Tibial nerve (tissue), 4 donors: ENCODE measurements around the gene IFNGR1.

Source experiments
- CTCF ChIP-seq, 5 experiments: fragments of 200-600 bp in 3 of 5; fragments of 450-650 bp in 2 of 5; sonication (generic) in 3 of 5; IDR thresholded peaks; one replicate each; pipeline ENCODE4 v1.5.1; 2016 to 2019; ENCODE audit warnings: antibody characterized with exemption in 5 of 5, mild to moderate bottlenecking in 3 of 5, moderate library complexity in 2 of 5
- EP300 ChIP-seq, 2 donors: sonication (generic); formaldehyde crosslinking; IDR thresholded peaks; one replicate each; pipeline ENCODE4 v1.6.1; 2017; ENCODE audit warnings: antibody characterized with exemption in 2 of 2, mild to moderate bottlenecking in 1 of 2
- POLR2A ChIP-seq, 2 donors: fragments of 450-650 bp; IDR thresholded peaks; one replicate each; pipeline ENCODE4 v1.6.1; 2017; ENCODE audit warnings: antibody characterized with exemption in 2 of 2, mild to moderate bottlenecking in 2 of 2, moderate library complexity in 2 of 2

GRCh38 chr6:137181891-137182653 is 37.1 kb downstream of the IFNGR1 start:
- no peak for TF ChIP-seq CTCF (IDR thresholded peaks at IDR 0.05)
- no peak for TF ChIP-seq POLR2A (IDR thresholded peaks at IDR 0.05)
- no peak for TF ChIP-seq EP300 (IDR thresholded peaks at IDR 0.05)
